NCI-H526 (cell line): ENCODE data around the gene HERPUD2.
"Not testable (repeated sequence)": the region's sequence is repeated elsewhere in the genome, so short reads cannot be mapped to it uniquely, and the experiment has no call there.

ENCODE experiments used
- DNase-seq, 2 experiments: peaks; one replicate each; lab custom pipeline; 2025; lab: John Stamatoyannopoulos, UW

The HERPUD2 gene

GRCh38 chr7:35677582-35678356 is 17.2 kb downstream of the HERPUD2 start:
- no peak for DNase-seq

GRCh38 chr7:35676211-35676610 is 18.7 kb downstream of the HERPUD2 start:
- no peak for DNase-seq

GRCh38 chr7:35670856-35671569 is 23.9 kb downstream of the HERPUD2 start:
- no peak for DNase-seq

DNA sequence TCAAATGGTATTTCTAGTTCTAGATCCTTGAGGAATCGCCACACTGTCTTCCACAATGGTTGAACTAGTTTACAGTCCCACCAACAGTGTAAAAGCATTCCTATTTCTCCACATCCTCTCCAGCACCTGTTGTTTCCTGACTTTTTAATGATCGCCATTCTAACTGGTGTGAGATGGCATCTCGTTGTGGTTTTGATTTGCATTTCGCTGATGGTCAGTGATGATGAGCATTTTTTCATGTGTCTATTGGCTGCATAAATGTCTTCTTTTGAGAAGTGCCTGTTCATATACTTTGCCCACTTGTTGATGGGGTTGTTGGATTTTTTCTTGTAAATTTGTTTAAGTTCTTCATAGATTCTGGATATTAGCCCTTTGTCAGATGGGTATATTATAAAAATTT is 34.5 kb downstream of the HERPUD2 start:
- not testable (repeated sequence) for DNase-seq

- no peak for DNase-seq
These were observed 36.2 kb downstream of the HERPUD2 start for GRCh38 chr7:35658606-35659201.

DNA sequence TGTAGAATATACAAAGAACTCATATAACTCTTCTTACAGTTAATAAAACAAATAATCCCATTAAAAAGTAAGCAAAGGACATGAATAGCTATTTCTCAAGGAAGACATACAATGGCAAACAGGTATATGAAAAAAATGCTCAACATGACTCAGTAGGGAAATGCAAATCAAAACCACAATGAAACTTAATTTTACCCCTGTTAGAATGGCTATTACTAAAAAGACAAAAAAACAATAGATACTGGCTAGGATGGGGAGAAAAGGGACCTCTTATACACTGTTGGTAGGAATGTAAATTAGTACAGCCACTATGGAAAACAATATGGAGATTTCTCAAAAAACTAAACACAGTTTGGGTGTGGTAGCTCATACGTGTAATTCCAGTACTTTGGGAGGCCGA is 37.8 kb downstream of the HERPUD2 start:
- peak; percentile 5 to 51 for DNase-seq

GRCh38 chr7:35654558-35654957 is 40.4 kb downstream of the HERPUD2 start:
- not testable (repeated sequence) for DNase-seq

DNA sequence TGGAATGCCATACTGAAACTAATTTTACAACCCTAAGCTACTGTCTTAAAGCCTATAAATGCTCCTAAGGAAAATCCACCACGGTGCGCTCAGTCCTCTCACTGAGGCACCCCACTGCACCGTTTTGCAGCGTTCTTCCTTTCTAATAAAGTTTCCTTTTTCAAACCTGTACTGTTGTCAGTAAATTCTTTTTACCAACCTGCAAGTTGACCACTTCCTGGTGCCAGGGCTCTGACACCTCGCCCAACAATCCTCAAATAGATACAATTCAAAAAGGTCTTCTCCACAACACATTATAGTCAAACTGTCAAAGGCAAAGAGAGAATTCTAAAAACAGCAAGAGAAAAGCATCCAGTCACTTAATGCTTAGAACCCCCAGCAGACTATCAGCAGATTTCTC is 42.8 kb downstream of the HERPUD2 start:
- DNase-seq = no peak

GRCh38 chr7:35650751-35651150 is 44.2 kb downstream of the HERPUD2 start:
- DNase-seq = no peak

DNA sequence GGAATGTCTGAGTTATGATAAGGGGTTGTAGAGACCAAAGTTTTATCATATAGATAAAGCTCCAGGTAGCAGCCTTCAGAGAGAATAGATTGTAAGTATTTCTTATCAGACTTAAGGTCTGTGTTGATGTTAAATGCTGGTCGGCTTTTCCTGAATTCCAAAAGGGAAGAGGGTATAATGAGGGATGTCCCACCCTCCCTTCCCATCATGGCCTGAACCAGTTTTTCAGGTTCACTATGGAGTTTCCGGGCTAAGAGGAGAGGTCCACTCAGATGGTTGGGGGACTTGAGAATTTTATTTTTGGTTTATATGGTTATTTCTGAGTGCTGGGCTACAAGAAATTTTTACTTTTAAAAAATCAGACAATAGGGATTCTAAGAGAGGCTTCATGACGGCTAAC is 45.2 kb downstream of the HERPUD2 start:
- DNase-seq = no peak

GRCh38 chr7:35648367-35648766 is 46.6 kb downstream of the HERPUD2 start:
- no peak for DNase-seq

GRCh38 chr7:35647171-35647574 is 47.8 kb downstream of the HERPUD2 start:
- peak; percentile 75 to 82 for DNase-seq

DNA sequence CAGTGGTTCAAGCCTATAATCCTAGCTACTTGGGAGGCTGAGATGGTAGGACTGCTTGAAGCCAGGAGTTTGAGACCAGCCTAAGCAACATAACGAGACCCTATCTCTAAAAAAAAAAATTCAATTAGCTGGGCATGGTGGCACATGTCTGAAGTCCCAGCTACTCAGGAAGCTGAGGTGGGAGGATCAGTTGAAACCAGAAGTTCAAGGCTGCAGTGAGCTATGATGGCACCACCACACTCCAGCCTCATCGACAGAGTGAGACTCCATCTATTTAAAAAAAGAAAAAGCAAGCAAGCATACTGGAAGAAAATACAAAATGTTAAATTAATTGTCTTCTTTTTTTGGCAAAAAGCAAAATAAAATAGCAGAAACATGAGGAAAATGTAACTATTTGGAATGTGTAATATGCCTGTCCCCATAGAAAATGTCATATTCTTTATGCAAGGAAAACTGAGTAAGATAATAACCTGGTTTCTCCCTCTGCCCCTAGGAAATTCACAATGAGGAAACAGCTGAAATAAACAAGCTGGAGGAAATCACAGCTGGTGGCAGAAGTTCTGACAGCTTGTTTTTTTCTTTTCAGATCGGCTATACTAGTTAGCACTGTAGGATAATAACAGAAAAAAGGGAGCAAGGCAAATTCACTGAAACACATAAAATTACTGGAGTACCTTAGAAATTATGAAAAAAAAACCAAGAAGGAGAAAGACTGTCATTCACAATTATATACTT is 48.5 kb downstream of the HERPUD2 start:
- DNase-seq = no peak

DNA sequence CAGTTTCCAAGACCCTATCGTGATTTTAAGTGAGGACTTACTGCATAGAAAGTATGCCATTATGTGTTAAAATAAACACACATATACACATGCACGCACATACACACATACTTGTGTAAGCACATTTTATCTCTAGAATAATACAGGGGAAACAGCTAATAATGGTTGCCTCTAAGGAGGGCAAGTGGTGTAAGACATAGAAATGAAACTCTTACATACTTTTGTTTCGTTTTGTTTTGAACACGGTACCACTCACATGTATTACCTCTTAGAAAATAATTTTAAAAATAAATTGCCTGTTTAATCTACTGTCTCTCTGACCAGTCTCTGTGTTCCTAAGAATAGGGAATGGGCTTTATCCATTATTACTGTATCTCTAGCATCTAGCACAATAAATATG is 49.2 kb downstream of the HERPUD2 start:
- no peak for DNase-seq

DNA sequence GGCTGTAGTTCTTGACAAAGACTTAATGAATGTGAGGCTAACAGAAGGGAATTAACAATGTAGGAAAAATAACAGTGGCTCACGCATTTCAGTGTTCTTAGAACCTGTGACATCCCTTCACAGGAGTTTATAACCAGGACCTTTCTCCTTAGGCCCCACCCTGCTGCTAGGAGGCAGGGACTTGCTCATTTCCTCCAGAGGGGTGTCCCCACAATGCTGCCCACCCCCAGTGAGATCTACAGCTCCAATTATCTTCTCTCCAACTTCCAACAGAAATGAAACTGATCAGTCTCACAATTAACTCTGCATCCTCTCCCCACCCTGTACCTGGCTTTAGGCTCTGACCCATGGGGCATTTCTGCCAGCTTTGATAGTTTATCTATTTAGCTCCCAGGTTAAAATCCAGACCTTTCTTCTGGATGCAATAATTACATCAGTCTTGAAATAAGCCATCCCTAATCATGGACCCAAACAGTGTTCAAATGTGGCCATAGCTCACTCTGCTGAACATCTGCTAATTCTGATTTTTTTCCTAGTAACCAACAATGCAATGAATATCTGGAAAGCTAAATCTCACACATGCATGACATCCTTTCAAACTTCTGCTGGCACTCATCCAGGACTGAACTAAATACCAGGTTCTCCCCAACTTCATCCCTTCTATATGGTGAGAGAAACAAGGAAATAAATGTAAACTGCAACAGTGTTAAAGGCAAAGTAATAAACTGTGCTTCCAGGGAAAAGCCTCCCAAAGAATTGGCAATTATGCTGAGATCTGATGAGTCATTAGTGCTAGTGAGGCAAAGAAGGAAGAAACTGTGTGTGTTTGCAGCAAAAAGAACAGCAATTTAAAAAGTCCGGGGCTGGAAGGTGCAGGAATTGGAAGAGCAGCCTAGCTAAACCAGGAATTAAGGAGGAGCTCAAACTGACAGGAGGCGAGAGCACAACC is 64.6 kb downstream of the HERPUD2 start:
- DNase-seq = no peak

- DNase-seq = peak; percentile 64 to 78
These were observed 70.4 kb downstream of the HERPUD2 start for GRCh38 chr7:35624299-35625186.

DNA sequence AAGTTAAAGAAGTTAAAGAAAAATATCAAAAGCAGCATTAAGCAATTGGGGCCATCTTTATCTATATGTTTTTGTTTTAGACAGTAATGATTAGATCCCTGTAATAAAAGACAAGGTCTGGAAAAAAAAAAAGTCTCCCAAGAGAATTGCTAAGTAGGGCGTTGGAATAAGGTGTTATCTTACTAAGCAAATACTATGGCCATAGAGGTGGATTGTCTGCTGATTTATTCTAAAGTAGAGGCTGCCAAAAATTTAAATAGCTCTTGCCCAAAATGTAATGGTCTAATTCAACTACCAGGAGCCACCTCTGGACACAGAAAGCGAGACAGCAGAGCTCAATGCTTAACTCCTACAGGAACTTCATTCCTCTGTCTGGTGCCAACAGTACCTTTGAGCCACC is 71.6 kb downstream of the HERPUD2 start:
- DNase-seq = peak; percentile 50 to 70

DNA sequence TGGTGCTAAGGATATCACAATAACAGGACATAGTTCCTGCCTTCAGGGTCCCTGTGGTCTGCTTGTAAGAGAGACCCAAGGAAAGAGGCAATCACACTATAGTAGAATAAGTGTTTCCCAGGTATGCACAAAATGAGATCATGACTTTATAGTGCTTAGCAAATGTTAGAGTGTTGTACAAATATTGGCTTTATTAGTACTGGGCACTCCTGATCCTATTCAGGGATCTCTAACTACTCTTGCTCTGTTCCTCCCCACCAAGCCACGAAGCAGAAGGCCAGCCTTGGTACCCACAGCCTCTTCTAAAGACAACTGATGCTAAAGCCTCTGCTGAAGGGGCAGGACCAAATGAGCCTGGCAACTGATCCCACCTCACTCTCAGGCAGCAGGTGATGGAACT is 75.1 kb downstream of the HERPUD2 start:
- DNase-seq = no peak

DNA sequence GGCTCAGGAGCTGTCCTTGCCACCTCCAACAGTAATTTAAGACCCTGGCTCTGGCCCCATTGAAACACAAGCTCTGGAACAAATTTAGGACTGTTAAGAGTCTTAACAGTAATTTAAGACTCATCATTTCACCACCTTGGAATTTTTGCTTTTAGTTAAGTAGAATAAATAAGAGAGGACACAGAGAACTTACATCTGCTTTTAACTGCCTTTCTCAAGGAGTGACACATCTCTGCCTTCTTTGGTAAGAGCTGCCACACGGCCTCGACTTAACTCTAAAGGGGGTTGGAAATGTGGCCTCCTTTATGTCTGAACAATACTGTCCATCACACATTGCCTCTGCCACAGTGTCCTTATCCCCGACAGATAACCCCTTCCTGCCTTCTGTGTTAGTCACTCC is 77.9 kb downstream of the HERPUD2 start:
- DNase-seq = no peak

- DNase-seq = peak; percentile 72 to 77
These were observed 81.8 kb downstream of the HERPUD2 start for GRCh38 chr7:35613150-35613549.
